HG03432 (cell line): ENCODE data around the gene NAT16.
"Not testable (repeated sequence)": the region's sequence is repeated elsewhere in the genome, so short reads cannot be mapped to it uniquely, and the experiment has no call there.

Experiments
- ATAC-seq: cut with Tn5 transposase; IDR thresholded peaks from one replicate; pipeline ENCODE4 v1.9.1; 2021; ENCODE audit warnings: mild to moderate bottlenecking, moderate library complexity; ENCODE audit not compliant: unreplicated experiment

Gene NAT16

DNA sequence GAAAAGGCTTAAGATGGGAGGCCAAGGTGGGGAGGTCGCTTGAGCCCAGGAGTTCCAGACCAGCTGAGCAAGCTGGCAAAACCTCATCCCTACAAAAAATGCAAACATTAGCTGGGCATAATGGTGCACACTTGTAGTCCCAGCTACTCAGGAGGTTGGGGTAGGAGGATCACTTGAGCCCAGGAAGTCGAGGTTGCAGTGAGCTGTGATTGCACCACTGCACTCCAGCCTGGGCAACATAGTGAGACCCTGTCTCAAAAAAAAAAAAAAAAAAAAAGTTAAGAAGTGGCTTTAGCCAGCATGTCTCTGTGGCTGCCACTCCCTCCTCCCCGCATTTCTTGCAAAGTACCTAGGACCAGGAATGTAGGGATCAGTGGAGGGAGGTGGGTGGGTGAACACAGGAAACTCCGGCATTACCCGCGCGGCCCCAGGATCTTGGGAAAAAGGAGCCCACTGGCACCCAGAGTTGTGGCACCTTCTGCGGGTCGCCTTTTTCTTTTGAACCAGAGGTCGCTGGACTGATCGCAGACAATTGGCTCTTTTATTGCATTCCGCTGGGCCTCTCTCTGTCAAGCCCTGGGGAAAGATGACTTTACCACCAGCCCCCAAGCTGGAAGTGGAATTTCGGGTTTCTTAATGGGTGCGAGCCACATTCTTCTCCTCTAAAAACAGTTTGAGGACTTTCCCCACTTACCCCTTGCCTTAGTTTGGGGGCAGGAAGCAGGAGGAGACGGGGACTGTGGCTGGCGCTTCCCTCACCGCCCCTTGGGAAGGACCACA lies 18.2 kb downstream of the NAT16 start:
- no peak for ATAC-seq

DNA sequence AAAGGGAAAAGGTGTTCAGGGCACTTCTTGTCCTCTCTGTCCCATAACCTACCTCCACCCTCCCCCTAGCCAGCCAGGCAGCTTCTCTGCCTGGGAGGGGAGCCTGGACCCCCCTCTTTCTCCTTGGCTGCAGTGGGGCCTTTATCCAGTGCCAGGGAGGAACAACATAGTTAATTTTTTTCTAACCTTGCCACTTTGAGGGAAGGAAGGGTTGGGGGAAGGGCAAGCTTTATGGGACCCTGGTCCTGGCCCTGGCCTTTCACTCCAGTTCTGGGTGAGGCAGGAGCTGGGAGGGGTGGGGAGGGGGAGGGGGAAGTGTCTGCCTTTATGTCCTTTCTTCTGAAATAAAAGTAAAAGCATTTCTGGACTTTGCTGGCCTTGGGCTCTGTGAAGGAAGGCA lies 19.2 kb downstream of the NAT16 start:
- ATAC-seq: no peak

DNA sequence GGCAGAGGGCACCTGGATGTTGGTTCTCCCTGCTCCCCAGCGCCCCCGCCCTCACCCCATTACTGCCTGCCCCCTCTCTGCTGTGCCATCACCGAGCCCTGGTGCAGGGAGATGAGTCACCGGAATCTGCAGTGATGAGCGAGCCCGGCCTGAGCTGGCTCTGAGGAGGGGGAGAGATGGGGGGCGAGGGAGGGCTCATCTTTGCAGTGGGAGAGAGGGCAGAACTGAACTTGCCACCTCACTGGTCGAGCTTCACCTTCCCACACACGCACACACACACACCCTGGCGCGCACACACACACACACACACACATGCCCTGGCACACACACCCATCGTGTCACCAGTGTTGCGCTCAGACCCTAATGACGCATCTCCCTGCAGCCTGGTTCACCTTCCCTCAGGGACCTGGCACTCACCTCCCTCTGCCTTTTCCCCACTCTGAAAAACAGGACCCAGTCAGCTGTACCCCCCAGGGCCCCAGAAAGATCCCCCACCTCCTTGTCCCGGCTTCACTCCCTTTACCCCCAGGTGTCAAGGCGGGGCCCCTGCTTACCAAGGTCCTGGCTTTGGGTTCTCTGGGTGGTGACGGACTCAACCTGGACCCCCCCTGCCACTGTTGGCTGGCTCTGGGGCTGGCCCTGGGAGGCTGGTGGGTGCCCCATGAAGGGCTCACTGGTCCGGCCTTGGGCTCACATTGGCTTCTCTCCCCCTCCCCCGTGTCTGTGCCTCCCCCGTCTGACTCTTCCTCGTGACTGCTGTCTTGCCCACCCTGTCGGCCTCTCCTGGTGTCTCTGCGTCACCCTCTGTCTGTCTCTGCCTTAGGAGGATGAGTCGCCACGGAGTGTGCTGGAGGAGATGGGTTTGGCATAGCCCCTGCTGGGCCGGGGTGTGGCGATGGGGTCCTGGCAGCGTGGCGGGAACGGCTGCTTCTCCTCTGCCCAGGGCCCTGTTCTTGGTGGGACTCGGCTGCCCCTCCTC lies 20.1 kb downstream of the NAT16 start:
- no peak for ATAC-seq

DNA sequence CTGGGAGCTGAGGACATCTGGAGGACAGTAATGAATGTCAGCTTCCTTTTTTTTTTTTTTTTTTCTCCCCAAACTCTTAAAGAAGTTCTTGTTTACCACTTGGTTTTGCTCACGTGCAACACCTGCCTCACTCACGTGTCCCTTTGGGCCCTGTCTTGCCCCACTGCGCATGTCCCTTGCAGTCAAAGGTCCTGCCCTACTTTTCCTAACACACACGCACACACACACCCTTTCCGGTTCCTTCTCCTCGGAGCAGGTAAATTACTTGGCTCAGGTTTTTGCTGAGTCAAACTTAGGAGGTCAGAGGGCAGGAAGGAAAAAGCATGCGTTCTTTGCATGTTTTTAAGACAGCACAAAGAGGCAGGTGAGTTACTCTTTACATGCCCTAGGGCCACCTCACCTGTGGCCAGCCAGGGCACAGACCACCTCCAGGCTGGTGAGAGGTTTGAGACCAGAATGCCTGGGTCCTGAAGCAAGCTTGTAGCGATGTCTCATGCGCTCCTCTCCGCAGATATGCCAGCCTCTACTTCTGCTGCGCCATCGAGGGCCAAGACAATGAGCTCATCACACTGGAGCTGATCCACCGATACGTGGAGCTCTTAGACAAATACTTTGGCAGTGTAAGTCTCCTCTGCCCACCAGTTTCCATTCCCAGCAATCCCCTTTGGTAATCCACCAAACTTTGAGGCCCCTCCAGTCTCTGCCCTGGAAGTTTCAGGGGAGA lies 23.1 kb downstream of the NAT16 start:
- ATAC-seq: no peak

DNA sequence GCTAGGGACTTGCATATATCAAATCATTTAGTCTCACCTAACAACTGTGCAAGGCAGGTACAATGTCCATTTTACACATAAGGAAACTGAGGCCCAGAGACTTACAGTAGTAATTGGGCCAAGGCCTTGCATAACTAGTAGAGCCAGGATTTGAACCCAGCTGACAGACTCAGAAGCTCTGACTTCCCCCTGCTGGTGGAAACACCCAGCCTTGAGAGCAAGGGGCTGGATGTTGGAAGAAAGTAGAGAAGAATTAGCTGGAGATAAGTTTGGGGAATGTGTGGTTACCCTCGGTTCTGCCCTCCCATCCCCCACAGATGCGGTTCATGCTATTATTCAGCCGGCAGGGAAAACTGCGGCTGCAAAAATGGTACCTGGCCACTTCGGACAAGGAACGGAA lies 23.8 kb downstream of the NAT16 start:
- no peak for ATAC-seq

DNA sequence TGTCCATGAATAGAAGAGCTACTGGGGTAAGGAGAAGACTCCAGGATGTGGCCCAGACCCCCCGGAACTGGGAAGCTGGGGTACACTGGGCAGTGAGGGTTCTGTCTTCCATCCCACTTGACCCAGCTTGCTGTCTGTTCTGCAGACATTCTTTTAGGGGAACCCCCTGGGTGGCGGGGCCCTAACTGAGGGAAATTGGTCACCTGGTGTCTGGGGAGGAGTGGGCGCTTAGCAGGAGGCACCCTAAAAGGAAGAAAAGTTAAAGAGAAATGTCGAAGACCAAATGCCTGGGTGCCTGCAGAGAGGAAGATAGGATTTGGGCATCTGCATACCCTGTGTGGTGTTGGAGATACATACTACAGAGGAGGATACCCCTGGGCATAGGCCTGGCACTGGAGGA lies 24.8 kb downstream of the NAT16 start:
- ATAC-seq: no peak

DNA sequence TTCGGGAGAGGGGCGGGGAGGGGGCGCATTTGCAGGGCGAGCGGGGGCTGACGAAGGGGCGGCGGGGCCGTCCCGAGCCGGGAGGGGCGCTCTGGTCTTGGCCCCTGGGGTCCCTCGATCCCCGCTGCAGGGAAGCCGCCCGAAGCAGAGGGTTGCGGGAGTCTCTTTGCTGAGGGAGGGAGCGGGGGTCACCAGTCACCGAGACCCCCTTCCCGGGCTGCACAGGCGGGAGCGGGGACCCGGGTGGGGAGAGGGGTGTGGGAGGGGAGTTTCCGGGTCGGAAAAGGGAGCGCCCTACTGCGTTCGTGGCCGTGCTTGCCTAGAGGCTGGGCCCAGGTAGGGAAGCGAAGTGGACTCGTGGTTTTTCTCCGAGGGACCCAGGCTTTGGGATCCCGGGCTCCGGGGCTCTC lies 25.4 kb downstream of the NAT16 start:
- ATAC-seq: peak; percentile 28

DNA sequence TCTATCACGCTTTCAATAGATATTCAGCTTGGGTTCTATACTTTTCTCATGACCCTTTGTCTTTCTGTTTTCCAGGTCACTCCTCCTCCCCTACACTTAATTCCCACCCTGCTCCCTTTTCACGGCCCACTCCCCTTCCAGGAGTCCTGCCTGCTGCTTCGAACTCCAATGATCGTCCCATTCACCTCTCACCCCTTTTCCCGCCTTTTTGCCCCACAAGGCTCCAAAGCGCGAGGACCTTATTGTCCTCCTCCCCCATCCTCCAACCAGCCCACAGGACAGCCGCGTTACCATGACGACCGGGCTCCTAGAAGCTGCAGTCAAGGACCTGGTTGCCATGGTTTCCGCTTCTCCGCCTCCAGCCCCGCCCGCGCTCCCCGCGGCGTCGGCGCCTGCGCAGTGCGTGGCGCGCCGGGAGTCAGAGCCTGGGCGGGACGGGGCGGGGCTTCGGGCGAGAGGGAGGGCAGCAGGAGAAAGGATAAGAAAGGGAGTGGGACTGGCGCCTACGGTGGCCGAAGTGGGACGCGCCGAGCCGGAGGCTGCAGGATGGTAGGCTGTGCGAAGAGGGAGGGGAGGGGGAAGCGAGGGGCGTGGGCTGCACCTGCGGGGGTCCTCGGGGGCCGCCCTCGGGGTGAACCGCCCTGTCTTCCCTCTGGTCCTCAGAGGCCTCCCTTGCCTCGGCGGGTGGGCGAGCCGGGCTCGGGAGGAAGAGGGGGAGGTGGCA lies 26.0 kb downstream of the NAT16 start, which contains the start of gene AP1S1:
TSS of gene AP1S1 (plus strand) at position 508 of the 724 bp plus-strand sequence. CDS start at position 547, 39 bp downstream.
- ATAC-seq: peak; percentile 83

DNA sequence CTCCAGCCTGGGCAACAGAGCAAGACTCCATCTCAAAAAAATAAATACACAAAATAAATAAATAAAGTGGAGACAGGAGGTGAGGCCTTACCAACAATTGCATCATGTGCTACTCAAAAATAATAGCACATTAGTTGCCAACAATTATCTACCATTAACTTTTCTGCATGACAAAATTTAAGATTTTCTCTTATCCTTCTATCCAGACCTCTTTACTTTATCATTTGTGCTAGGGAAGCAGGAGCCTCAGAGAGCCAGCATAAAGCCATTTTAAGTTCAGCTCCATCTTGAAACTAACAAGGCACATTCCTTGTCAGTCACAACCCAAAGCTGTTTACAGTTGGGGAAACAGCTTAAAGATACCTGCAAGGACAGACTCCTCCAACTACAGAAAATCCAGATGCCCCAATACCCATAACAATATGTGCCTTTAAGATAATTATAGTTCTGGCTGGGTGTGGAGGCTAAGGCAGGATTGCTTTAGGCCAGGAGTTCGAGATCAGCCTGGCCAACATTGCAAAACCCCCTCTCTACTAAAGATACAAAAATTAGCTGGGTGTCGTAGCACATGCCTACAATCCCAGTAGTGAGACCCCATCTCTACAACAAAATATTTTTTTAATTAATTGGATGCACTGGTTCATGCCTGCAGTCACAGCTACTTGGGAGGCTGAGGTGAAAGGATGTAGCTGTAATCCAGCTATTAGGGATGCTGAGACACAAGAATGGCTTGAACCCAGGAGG lies 28.0 kb downstream of the NAT16 start:
- ATAC-seq: no peak

DNA sequence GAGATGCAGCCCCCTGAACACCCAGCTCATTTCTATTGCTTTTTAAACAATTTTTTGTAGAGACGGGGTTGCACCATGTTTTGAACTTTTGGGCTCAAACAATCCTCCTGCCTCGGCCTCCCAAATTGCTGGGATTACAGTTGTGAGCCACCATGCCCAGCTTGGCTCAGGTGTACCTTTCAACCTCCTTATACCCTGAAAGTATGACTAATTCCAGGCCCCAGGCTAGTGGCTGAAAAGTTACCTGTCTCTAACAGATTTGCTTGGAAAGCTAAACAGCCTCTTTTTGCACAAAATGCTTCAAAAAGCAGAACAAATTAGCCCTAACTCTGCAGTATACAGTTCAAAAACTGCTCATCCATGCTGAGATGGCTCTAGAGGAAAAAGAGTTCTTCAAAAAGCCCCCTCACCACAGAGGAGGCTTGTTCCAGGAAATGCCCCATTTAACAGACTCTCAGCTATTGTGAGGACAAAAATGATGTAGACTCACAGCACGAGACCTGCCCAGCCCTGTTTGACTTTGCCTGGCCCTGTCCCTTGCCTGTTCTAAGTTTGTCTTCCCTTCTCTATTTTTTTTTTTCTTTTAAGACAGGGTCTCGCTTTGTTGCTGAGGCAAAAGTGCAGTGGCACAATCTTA lies 39.2 kb downstream of the NAT16 start:
- no peak for ATAC-seq

DNA sequence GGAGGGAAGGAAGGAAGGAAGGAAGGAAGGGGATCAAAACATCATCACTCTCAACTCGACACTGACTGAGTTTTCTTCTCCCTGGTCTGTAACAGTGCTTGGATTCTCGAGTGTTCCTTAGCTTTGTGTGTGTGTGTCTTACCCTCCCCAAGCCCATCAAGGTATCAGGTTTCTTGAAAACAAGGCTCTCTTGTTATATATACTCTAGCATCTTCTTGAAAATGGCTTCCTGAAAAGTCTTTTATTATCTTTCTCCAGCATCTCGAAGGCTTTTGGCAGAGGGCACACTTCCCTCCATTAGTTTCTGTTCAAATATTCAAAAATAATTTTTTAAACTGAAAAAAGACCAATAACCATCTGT lies 39.8 kb downstream of the NAT16 start:
- no peak for ATAC-seq

DNA sequence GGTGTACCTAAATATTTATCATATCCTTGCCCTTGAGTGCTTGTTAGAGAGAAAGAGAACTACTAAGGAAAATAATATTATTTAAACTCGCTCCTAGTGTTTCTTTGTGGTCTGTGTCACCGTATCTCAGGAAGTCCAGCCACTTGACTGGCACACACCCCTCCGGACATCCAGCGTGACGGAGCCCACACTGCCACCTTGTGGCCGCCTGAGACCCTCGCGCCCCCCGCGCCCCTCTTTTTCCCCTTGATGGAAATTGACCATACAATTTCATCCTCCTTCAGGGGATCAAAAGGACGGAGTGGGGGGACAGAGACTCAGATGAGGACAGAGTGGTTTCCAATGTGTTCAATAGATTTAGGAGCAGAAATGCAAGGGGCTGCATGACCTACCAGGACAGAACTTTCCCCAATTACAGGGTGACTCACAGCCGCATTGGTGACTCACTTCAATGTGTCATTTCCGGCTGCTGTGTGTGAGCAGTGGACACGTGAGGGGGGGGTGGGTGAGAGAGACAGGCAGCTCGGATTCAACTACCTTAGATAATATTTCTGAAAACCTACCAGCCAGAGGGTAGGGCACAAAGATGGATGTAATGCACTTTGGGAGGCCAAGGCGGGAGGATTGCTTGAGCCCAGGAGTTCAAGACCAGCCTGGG lies 41.8 kb downstream of the NAT16 start:
- ATAC-seq: peak; percentile 82

DNA sequence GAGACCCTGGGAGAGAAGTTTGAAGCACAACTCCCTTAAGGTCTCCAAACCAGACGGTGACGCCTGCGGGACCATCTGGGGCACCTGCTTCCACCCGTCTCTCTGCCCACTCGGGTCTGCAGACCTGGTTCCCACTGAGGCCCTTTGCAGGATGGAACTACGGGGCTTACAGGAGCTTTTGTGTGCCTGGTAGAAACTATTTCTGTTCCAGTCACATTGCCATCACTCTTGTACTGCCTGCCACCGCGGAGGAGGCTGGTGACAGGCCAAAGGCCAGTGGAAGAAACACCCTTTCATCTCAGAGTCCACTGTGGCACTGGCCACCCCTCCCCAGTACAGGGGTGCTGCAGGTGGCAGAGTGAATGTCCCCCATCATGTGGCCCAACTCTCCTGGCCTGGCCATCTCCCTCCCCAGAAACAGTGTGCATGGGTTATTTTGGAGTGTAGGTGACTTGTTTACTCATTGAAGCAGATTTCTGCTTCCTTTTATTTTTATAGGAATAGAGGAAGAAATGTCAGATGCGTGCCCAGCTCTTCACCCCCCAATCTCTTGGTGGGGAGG lies 42.4 kb downstream of the NAT16 start:
- ATAC-seq: no peak

DNA sequence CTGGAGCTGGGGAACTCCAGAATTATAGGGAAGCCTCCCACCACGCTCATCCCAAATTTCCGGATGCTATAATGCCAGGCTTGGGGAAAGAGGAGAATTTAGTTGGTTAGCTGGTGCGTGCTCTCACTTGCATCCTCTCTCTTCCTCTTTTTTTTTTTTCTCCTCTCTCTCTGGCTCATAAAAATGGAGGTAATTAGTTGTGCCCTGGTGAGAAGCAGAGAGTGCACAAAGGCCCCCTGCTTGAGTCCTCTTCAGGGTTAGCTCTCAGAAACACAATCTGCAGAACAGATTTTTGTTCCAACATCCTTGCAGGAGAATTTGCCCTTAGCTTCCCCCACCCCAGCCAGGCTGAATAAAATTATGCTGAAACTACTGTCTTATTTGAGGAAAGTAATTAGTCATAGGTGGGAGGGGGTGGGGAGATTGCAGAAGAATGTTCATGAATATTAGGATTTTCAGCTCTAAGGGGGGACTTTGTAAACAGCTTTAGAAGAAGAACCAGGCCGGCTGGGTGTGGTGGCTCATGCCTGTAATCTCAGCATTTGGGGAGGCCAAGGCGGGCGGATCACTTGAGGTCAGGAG lies 45.6 kb downstream of the NAT16 start:
- ATAC-seq: no peak

DNA sequence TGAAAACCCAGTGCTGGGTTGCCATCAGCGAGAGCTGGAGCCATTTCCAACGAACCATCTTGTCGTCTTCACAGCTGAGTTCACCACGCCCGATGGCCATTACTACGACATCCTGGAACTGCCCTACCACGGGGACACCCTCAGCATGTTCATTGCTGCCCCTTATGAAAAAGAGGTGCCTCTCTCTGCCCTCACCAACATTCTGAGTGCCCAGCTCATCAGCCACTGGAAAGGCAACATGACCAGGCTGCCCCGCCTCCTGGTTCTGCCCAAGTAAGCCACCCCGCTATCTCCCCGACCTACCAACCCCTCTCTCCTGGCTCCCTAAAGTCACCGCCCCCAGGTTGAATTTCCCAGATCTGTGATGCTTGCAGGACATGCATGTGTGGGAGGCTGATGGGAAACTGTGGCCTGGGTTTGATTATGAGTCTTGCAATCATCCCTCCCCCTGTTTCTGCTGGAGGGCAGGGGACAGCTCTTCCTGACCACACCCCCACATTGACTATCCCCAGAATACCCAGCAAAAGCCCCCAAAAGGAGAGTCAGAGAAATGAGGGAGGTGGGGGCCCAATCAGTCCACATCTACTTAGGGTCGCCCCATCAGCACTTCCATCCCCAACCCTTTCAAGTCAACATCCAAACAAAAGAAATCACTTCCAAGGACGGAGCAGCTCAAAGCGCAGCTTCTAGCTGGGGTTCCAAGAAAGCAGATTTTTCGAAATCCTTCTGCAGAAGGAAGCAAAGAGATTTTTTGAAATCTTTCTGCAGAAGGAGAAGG lies 46.3 kb downstream of the NAT16 start:
- ATAC-seq: no peak

DNA sequence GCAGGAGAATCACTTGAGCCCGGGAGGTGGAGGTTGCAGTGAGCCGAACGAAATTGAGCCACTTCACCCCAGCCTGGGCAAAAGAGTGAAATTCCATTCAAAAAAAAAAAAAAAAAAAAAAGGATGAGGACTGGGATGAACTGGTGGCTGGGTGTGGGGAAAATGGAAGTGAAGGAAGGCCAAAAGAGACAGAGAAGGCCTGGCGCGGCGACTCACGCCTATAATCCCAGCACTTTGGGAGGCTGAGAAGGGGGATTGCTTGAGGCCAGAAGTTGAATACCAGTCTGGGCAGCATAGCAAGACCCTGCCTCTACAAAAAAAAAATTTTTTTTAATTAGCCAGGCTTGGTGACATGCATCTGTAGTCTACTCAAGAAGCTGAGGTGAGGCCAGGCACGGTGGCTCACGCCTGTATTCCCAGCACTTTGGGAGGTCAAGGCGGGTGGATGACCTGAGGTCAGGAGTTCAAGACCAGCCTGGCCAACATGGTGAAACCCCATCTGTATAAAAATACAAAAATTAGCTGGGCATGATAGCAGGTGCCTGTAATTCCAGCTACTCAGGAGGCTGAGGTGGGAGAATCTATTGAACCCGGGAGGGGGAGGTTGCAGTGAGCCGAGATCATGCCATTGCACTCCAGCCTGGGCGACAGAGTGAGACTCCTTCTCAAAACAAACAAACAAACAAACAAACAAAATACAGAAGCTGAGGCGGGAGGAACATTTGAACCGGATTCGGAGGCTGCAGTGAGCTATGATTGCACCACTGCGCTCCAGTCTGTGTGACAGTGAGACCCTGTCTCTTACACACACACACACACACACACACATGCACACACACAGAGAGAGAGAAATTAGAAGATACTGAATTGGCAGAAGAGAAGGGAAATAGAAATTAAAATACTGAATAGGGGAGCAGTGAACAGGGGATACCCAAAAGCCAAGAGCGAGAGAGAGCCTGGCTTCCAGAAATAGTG lies 47.2 kb downstream of the NAT16 start:
- ATAC-seq: not testable (repeated sequence)
